WTC11 (cell line): Measurements from ENCODE around the gene ELFN2.

Experiments used
- ARID4B ChIP-seq: sonication (generic); formaldehyde crosslinking; IDR thresholded peaks from 2 replicates; pipeline ENCODE4 v1.8.0; 2023; ENCODE audit warnings: missing genetic modification reagents, mild to moderate bottlenecking, borderline replicate concordance
- ATF6 ChIP-seq: sonication (generic); formaldehyde crosslinking; IDR thresholded peaks from 2 replicates; pipeline ENCODE4 v1.8.1; 2023; ENCODE audit warnings: mild to moderate bottlenecking, missing genetic modification reagents
- CDX4 ChIP-seq: fragments of 250-450 bp; sonication (Bioruptor Pico); IDR thresholded peaks from 2 replicates; pipeline ENCODE4 v1.9.0; 2021; ENCODE audit warnings: moderate library complexity, mild to moderate bottlenecking, inconsistent platforms, borderline replicate concordance
- CTCF ChIP-seq: fragments of 200-600 bp; IDR thresholded peaks from 2 replicates; pipeline ENCODE4 v1.8.0; 2022; ENCODE audit warnings: antibody characterized with exemption
- ESRRA ChIP-seq: sonication (generic); formaldehyde crosslinking; IDR thresholded peaks from 2 replicates; pipeline ENCODE4 v1.8.1; 2022; ENCODE audit warnings: mild to moderate bottlenecking, missing genetic modification reagents, borderline replicate concordance
- JUN ChIP-seq: sonication (generic); formaldehyde crosslinking; IDR thresholded peaks from 2 replicates; pipeline ENCODE4 v1.8.0; 2023; ENCODE audit warnings: mild to moderate bottlenecking, missing genetic modification reagents
- MAX ChIP-seq: sonication (generic); formaldehyde crosslinking; IDR thresholded peaks from 2 replicates; pipeline ENCODE4 v1.8.0; 2022; ENCODE audit warnings: mild to moderate bottlenecking, missing genetic modification reagents
- SP1 ChIP-seq: sonication (generic); formaldehyde crosslinking; conservative IDR thresholded peaks from 2 replicates; pipeline ENCODE4 v1.8.1; 2022; ENCODE audit warnings: missing genetic modification reagents
- TCF7 ChIP-seq: sonication (generic); formaldehyde crosslinking; IDR thresholded peaks from 2 replicates; pipeline ENCODE4 v1.8.0; 2022; ENCODE audit warnings: mild to moderate bottlenecking, low read depth, missing genetic modification reagents, moderate library complexity
- ZNF232 ChIP-seq: sonication (generic); formaldehyde crosslinking; IDR thresholded peaks from 2 replicates; pipeline ENCODE4 v1.8.0; 2022; ENCODE audit warnings: mild to moderate bottlenecking, missing genetic modification reagents
- ZNF512 ChIP-seq: sonication (generic); formaldehyde crosslinking; IDR thresholded peaks from 2 replicates; pipeline ENCODE4 v1.8.1; 2022; ENCODE audit warnings: missing genetic modification reagents, borderline replicate concordance

GRCh38 chr22:37460684-37461083, 33.4 kb upstream of the ELFN2 start:
- TF ChIP-seq ARID4B (CRISPR knock-in tag) = no peak
- TF ChIP-seq TCF7 (CRISPR knock-in tag) = no peak
- TF ChIP-seq CTCF = no peak
- TF ChIP-seq ZNF232 (CRISPR knock-in tag) = no peak
- TF ChIP-seq SP1 = no peak
- no peak for TF ChIP-seq CDX4 (CRISPR knock-in tag)
- no peak for TF ChIP-seq ATF6 (CRISPR knock-in tag)
- no peak for TF ChIP-seq MAX (CRISPR knock-in tag)
- TF ChIP-seq ZNF512 (CRISPR knock-in tag) = no peak
- no peak for TF ChIP-seq JUN (CRISPR knock-in tag)
- TF ChIP-seq ESRRA (CRISPR knock-in tag) = no peak
